ENCODE measurements around the gene RNF220. TPM values are rescaled to one million over a fixed set of nuclear protein-coding genes. Genes with fewer than 3 reads are reported as not detected.

RNF220 gene
- total RNA-seq, 4 donors from 2014 or later: 45.8 to 169 (median 89.4) TPM

DNA sequence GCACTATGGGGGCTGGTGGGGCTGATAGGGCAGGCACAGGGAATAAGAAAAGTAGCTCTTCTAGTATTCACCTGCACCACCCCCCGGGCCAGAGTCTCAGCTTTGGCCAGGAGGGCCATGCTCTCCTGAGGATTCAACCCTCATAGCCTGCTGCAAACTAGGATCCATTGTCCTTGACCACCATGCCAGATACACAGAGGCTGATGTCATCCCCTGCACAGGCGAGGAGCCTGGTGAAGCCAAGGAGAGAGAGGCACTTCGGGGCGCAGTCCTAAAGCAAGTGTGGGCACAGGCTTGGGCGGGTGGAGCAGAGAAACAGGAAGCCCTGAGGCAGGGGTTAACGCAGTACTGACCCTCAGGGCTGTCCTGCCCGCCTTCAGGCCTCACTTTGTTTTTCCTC, 239.8 kb downstream of the RNF220 start:
- H3K4me1 ChIP-seq: peaks cover 0 to 43% (median 9%) of the 10 kb centered on the region in 4 donors
- peaks cover 0 to 4% (median 0%) of the 10 kb centered on the region in 4 donors for H3K36me3 ChIP-seq
- no peak for DNase-seq
- no peaks in the 10 kb centered on the region for H3K27me3 ChIP-seq
- intact Hi-C loops (cut with DNase I; ENCODE audit: low total_unique reads): no loop called here
- in situ Hi-C loops (cut with MboI; ENCODE audit: low pct_ligation_motif_present in 1 of 4, low pct_unique_long_range_greater_than_20kb in 1 of 4, low sequenced_read_pairs in 3 of 4): no loop called here
- WGBS, 2 donors (ENCODE audit: low coverage in 1 of 2): 80% methylated on average over 7 of the region's 7 CpGs; no CpG with 5 or more reads in 1 of the 2 donors
- no peaks in the 10 kb centered on the region for H3K9me3 ChIP-seq
- no peak overlapping the region for H3K4me3 ChIP-seq
- H3K27ac ChIP-seq: peak overlapping the region; percentile 62 to 89 (median 76)
- TF ChIP-seq POLR2A (IDR thresholded peaks at IDR 0.05) (no peak), EP300 (IDR thresholded peaks at IDR 0.05; ENCODE audit: low read depth) (no peak), POLR2AphosphoS5 (IDR thresholded peaks at IDR 0.05) (no peak)
- TF ChIP-seq, protein P1, sequence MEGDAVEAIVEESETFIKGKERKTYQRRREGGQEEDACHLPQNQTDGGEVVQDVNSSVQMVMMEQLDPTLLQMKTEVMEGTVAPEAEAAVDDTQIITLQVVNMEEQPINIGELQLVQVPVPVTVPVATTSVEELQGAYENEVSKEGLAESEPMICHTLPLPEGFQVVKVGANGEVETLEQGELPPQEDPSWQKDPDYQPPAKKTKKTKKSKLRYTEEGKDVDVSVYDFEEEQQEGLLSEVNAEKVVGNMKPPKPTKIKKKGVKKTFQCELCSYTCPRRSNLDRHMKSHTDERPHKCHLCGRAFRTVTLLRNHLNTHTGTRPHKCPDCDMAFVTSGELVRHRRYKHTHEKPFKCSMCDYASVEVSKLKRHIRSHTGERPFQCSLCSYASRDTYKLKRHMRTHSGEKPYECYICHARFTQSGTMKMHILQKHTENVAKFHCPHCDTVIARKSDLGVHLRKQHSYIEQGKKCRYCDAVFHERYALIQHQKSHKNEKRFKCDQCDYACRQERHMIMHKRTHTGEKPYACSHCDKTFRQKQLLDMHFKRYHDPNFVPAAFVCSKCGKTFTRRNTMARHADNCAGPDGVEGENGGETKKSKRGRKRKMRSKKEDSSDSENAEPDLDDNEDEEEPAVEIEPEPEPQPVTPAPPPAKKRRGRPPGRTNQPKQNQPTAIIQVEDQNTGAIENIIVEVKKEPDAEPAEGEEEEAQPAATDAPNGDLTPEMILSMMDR (IDR thresholded peaks at IDR 0.05): no peak

DNA sequence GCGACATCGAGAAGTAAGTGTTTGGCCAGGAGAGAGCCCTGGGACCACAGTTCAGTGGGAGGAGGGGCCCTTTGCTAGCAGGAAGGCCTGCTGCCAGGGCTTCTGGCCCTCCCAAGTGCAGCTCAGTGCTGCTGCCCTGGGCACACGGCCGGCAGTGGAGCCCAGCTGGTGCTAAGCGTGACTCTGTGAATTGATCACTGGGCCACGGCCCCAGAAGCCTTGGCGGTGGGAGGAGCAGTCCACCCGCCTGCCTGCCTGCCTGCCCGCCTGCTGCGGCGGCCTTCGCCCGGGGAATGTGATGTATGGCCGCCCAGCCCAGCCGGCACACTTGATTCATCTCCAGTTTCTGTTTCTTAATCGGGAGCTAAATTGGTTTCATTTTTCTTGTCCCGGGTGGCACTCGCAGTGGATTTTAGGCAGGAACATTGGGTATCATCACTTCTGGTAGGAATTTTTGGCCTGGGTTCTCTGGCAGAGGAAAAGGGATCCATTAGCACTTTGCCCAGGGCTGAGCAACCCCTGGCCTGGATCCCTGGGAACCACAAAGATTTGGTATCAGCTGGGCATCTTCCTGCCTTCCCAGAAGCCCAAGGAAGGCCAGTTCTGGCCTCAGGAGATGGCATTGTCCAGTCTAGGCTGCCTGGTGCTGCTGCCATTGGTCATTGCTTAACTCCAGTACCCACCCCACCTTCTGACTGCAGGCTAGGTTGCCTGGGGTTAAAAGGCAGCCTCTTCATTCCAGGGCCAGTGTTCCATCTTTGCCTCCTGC, 240.6 kb downstream of the RNF220 start:
- H3K4me1 ChIP-seq: peaks cover 0 to 43% (median 9%) of the 10 kb centered on the region in 4 donors
- DNase-seq: peak; percentile 24
- intact Hi-C loops (cut with DNase I; ENCODE audit: low total_unique reads): no loop called here
- in situ Hi-C loops (cut with MboI; ENCODE audit: low pct_ligation_motif_present in 1 of 4, low pct_unique_long_range_greater_than_20kb in 1 of 4, low sequenced_read_pairs in 3 of 4): no loop called here
- no peaks in the 10 kb centered on the region for H3K9me3 ChIP-seq
- peaks cover 0 to 13% (median under 1%) of the 10 kb centered on the region in 4 donors for H3K36me3 ChIP-seq
- no peaks in the 10 kb centered on the region for H3K27me3 ChIP-seq
- no peak overlapping the region for H3K4me3 ChIP-seq
- H3K27ac ChIP-seq: peak overlapping the region; percentile 62 to 89 (median 76)
- TF ChIP-seq EP300 (IDR thresholded peaks at IDR 0.05; ENCODE audit: low read depth) (no peak), POLR2A (IDR thresholded peaks at IDR 0.05) (no peak), POLR2AphosphoS5 (IDR thresholded peaks at IDR 0.05) (peak in 2 of 3 donors; percentile 29 to 41)
- TF ChIP-seq, protein P1 (IDR thresholded peaks at IDR 0.05): no peak
- WGBS, 2 donors (ENCODE audit: low coverage in 1 of 2): 84% methylated on average over 16 of the region's 18 CpGs; no CpG with 5 or more reads in 1 of the 2 donors

DNA sequence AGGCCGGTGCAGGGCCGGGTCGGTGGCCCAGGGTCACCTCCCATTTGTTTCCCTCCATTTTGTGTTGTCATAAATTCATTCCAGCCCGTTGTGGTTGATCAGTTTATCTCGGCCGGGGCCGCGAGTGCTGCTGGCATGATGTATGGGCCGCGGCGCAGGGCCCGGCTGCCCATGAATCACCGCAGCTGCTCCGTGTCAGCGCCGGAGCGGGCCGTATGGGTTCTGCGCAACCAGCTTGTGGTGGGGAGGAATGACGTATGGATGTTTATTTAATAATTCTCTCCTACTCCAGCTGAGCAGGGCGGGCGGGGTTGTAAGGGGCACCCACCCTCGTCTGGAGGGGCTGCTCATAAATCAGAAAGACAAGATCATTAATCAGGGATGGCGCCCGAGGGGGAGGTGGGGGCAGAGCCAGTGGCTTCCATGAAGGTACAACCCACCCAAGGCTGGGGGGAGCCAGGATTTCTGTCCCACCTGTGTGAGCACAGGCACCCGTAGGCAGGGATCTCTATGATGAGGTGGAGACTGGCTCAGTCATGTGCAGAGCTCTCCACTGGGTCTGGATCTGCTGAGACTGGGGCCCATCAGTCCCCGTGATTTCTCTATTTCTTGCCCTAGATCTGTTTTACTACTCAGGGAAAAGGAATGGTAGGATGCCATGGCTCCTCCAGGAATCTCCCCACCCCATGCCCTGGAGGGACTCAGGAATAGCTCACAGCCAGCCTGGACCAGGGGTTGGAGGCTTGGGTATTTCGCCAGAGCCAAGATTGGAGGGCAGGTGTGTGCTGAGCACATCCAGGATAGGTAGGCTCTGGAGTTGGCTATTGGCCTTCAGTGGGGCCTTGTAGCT, 241.4 kb downstream of the RNF220 start:
- H3K36me3 ChIP-seq: peaks cover 0 to 17% (median 2%) of the 10 kb centered on the region in 4 donors

GRCh38 chr1:44647896-44648295, 242.8 kb downstream of the RNF220 start:
- TF ChIP-seq EP300 (IDR thresholded peaks at IDR 0.05; ENCODE audit: low read depth): no peak
- TF ChIP-seq POLR2A (IDR thresholded peaks at IDR 0.05): no peak
- TF ChIP-seq, protein P1 (IDR thresholded peaks at IDR 0.05): no peak
- no peak for TF ChIP-seq POLR2AphosphoS5 (IDR thresholded peaks at IDR 0.05)
- 76% methylated on average over 2 of the region's 2 CpGs; no CpG with 5 or more reads in 1 of the 2 donors for WGBS, 2 donors (ENCODE audit: low coverage in 1 of 2)
- no peaks in the 10 kb centered on the region for H3K9me3 ChIP-seq
- no peak for DNase-seq
- peaks cover 0 to 17% (median 2%) of the 10 kb centered on the region in 4 donors for H3K36me3 ChIP-seq
- H3K27me3 ChIP-seq: no peaks in the 10 kb centered on the region
- in situ Hi-C loops (cut with MboI; ENCODE audit: low pct_ligation_motif_present in 1 of 4, low pct_unique_long_range_greater_than_20kb in 1 of 4, low sequenced_read_pairs in 3 of 4) (no loop called here), intact Hi-C loops (cut with DNase I; ENCODE audit: low total_unique reads) (no loop called here)
- H3K27ac ChIP-seq: no peak overlapping the region
- H3K4me1 ChIP-seq: peaks cover 0 to 41% (median 9%) of the 10 kb centered on the region in 4 donors
- H3K4me3 ChIP-seq: no peak overlapping the region

More for the DNA sequence above, 241.4 kb downstream of the RNF220 start:
- intact Hi-C loops (cut with DNase I; ENCODE audit: low total_unique reads): no loop called here
- 73% methylated on average over 28 of the region's 28 CpGs; no CpG with 5 or more reads in 1 of the 2 donors for WGBS, 2 donors (ENCODE audit: low coverage in 1 of 2)
- no peak overlapping the region for H3K4me3 ChIP-seq
- DNase-seq: peak; percentile 37
- H3K9me3 ChIP-seq: no peaks in the 10 kb centered on the region
- TF ChIP-seq POLR2AphosphoS5 (IDR thresholded peaks at IDR 0.05) (peak; percentile 57 to 69 (median 59)), POLR2A (IDR thresholded peaks at IDR 0.05) (no peak)
- peaks cover 0 to 42% (median 9%) of the 10 kb centered on the region in 4 donors for H3K4me1 ChIP-seq
- peak overlapping the region; percentile 62 to 89 (median 76) for H3K27ac ChIP-seq
- H3K27me3 ChIP-seq: no peaks in the 10 kb centered on the region
- in situ Hi-C loops (cut with MboI; ENCODE audit: low pct_ligation_motif_present in 1 of 4, low pct_unique_long_range_greater_than_20kb in 1 of 4, low sequenced_read_pairs in 3 of 4): no loop called here
